ENCODE results near the gene ARHGEF10L. TPM values are rescaled to one million over a fixed set of nuclear protein-coding genes. Genes with fewer than 3 reads are reported as not detected.

ARHGEF10L gene
- total RNA-seq, 6 experiments from 2014 or later, result 11.1 to 29.0 (median 26.7) TPM

DNA sequence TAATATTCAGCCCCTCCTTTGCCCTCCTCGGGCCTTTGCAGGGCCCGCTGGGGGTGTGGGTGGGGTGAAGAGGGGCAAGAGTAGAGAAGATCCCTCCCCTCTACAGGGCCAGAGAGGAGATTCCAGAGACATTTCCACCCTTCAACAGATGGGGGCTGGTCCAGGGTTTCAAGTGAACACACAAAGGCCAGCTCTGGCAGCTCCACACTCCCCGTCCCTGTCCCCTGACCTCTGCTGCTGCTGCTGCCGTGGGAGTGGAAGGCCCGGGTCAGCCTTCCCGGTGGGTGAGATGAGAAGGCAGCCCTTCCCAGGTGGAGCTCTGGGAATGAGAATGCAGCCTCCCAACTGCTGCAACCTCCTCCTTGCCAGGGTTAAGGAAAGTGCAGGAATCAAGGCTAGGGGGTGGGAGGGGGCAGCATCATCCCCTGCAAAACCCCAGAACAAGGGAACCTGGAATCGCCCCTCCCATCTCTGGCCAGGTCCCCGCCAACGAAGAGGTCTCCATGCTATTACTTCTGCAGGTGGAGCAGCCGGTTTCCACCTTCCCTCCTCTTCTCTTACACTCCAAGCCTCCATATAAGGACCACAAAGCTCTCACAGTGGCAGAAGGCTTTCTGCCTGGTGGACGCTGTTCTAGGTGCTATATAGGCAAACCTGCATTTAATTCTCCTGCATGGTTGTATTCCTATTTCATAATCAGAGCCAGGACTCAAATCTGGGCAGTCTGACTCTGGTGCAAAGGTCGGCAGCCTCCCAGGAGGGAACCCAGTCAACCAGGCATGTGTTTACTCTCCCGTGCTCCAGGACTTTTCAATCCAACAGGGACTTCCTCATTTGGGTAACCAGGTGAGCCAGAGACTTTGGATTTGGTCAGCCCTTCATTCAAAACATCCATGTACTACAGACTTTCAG lies 22.9 kb upstream of the ARHGEF10L start:
- TF ChIP-seq, protein P1, sequence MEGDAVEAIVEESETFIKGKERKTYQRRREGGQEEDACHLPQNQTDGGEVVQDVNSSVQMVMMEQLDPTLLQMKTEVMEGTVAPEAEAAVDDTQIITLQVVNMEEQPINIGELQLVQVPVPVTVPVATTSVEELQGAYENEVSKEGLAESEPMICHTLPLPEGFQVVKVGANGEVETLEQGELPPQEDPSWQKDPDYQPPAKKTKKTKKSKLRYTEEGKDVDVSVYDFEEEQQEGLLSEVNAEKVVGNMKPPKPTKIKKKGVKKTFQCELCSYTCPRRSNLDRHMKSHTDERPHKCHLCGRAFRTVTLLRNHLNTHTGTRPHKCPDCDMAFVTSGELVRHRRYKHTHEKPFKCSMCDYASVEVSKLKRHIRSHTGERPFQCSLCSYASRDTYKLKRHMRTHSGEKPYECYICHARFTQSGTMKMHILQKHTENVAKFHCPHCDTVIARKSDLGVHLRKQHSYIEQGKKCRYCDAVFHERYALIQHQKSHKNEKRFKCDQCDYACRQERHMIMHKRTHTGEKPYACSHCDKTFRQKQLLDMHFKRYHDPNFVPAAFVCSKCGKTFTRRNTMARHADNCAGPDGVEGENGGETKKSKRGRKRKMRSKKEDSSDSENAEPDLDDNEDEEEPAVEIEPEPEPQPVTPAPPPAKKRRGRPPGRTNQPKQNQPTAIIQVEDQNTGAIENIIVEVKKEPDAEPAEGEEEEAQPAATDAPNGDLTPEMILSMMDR (IDR thresholded peaks at IDR 0.05), result no peak

DNA sequence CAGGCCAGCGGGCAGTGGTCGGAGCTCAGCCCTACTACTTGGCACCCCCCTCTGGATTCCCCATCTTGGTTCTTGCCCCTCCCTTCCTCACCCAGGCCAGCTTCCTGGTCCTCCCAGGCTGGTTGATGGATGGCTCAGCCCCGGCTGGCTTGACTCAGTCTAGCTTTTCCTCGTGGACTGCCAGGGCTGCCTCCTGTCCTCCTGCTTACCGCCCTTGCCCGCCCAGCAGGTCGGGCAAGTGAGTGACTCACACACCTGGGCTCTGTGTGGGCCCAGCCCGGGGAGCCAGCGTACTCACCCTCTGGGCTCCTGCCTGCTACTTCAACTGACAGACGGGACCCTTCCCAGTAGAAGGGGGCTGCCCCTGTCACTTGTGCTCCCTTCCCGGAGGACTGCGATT lies 19.5 kb upstream of the ARHGEF10L start:
- H3K36me3 Mint-ChIP-seq (ENCODE audit: low read depth), result no peaks in the 10 kb centered on the region
- DNase-seq, result no peak
- peaks cover 17% of the 10 kb centered on the region for H3K27me3 Mint-ChIP-seq (ENCODE audit: insufficient read depth)
- H3K4me1 Mint-ChIP-seq (ENCODE audit: low read depth), result no peaks in the 10 kb centered on the region
- H3K9me3 Mint-ChIP-seq, result no peaks in the 10 kb centered on the region
- H3K27ac Mint-ChIP-seq, result no peak overlapping the region
- TF ChIP-seq, protein P1 (IDR thresholded peaks at IDR 0.05), result no peak
- no peak overlapping the region for H3K4me3 Mint-ChIP-seq

More for the DNA sequence above, 22.9 kb upstream of the ARHGEF10L start:
- Mint-ChIP-seq H3K9me3 (no peaks in the 10 kb centered on the region), H3K27me3 (ENCODE audit: insufficient read depth) (peaks cover 21% of the 10 kb centered on the region), H3K4me1 (ENCODE audit: low read depth) (no peaks in the 10 kb centered on the region), H3K36me3 (ENCODE audit: low read depth) (no peaks in the 10 kb centered on the region), H3K4me3 (no peak overlapping the region), H3K27ac (no peak overlapping the region)
- no peak for DNase-seq

DNA sequence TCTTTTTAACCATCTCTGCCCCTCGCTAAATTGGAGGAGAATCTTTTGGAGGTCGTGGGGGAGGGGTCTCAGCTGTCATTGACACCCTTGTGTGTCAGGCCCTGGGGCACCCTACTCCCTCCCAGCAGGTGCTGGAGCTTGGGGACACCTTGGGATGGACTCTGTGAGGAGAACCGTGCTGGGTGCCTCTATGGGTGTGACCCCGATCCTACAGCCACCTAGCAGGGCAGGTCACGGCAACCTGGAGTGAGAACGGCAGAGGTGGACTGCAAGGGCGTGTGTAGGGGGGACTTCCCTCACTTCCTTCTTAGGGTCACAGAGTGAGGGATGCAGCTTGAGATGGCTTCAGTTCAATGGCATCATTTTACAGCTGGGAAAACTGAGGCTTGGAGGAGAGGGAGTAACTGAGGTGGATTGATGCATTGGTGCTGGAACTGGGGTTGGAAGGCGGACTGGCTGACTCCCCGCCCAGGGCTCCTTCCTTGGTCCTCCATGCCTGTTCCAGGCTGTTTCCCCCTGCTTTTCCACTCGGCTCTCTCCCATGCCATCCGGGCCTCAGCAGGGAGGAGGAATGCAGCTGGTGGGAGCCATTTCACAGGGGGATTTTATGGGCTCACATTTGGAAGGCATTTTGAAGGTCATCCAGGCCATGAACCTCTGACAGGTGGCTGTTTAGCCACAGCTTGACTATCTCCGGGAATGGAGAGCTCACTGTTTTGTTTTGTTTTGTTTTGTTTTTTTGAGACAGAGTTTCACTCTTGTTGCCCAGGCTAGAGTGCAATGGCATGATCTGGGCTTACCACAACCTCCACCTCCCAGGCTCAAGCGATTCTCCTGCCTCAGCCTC lies 18.8 kb upstream of the ARHGEF10L start:
- TF ChIP-seq, protein P1 (IDR thresholded peaks at IDR 0.05), result no peak
- Mint-ChIP-seq H3K9me3 (no peaks in the 10 kb centered on the region), H3K27ac (no peak overlapping the region), H3K4me1 (ENCODE audit: low read depth) (no peaks in the 10 kb centered on the region), H3K4me3 (no peak overlapping the region), H3K36me3 (ENCODE audit: low read depth) (no peaks in the 10 kb centered on the region), H3K27me3 (ENCODE audit: insufficient read depth) (peaks cover 13% of the 10 kb centered on the region)
- DNase-seq, result no peak

DNA sequence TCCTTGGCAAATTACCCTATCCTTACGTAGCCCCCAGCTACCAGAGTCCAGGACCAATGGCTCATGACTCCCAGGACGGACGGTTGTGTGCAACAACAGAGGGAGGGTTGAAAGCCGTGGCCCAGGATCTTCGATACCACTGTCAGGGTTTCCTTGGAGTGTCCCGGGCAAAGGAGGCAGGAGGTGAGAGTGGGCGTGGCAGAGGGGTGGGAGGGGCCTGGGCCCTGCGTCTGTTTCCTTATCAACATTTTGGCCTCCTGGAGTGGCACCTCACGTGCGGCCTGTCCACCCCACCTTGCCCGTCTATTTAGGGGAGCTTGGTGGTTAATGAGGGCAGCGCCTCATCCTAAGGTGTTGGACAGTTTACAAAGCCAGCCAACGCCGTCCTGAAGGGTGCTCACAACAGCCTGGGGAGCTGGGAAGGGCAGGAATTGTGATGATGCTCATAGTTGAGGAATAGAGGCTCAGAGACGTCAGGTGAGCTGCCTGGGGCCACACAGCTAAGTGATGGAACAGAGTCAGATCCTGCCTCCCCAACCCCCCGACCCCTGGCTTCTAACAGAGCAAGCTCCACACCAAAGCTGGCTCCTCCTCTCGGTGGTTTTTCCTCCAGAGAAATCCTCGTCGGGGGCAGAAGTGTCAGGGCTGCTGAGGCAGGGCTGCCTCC lies 17.4 kb upstream of the ARHGEF10L start:
- DNase-seq, result no peak
- H3K4me3 Mint-ChIP-seq, result no peak overlapping the region

More for the DNA sequence above, 17.4 kb upstream of the ARHGEF10L start:
- no peaks in the 10 kb centered on the region for H3K4me1 Mint-ChIP-seq (ENCODE audit: low read depth)
- H3K9me3 Mint-ChIP-seq, result no peaks in the 10 kb centered on the region
- peaks cover 16% of the 10 kb centered on the region for H3K27me3 Mint-ChIP-seq (ENCODE audit: insufficient read depth)
- no peaks in the 10 kb centered on the region for H3K36me3 Mint-ChIP-seq (ENCODE audit: low read depth)
- TF ChIP-seq, protein P1 (IDR thresholded peaks at IDR 0.05), result no peak
- no peak overlapping the region for H3K27ac Mint-ChIP-seq

Measured in HFFc6 (cell line).